ENCODE measurements around the gene HIVEP1.

The HIVEP1 gene

DNA sequence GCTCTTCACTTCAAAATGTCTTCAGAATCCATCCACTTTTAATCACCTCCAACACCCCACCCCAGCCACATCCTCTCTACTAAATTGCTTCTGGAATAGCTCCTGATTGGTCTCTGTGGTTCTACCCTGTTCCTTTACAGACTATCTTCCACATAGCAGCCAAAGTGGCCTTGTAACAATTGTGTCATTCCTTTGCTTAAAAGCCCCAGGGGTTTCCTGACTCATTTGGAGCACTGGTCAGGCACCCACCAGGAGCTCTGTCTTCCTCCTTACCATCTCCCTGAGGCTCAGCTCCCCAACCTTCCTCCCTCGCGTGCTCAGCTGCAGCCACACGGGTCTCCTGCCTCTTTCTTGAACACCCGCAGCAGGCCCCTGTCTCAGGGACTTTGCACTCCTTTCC, 126.8 kb downstream of the HIVEP1 start:
- H3K4me3 ChIP-seq (replicated peaks; ENCODE audit: low read depth, low read length), result no peak overlapping the region
- no peak for DNase-seq (ENCODE audit: low read depth)
- TF ChIP-seq, protein P1, sequence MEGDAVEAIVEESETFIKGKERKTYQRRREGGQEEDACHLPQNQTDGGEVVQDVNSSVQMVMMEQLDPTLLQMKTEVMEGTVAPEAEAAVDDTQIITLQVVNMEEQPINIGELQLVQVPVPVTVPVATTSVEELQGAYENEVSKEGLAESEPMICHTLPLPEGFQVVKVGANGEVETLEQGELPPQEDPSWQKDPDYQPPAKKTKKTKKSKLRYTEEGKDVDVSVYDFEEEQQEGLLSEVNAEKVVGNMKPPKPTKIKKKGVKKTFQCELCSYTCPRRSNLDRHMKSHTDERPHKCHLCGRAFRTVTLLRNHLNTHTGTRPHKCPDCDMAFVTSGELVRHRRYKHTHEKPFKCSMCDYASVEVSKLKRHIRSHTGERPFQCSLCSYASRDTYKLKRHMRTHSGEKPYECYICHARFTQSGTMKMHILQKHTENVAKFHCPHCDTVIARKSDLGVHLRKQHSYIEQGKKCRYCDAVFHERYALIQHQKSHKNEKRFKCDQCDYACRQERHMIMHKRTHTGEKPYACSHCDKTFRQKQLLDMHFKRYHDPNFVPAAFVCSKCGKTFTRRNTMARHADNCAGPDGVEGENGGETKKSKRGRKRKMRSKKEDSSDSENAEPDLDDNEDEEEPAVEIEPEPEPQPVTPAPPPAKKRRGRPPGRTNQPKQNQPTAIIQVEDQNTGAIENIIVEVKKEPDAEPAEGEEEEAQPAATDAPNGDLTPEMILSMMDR (IDR thresholded peaks at IDR 0.05; ENCODE audit: low read length, missing control alignments), result no peak

DNA sequence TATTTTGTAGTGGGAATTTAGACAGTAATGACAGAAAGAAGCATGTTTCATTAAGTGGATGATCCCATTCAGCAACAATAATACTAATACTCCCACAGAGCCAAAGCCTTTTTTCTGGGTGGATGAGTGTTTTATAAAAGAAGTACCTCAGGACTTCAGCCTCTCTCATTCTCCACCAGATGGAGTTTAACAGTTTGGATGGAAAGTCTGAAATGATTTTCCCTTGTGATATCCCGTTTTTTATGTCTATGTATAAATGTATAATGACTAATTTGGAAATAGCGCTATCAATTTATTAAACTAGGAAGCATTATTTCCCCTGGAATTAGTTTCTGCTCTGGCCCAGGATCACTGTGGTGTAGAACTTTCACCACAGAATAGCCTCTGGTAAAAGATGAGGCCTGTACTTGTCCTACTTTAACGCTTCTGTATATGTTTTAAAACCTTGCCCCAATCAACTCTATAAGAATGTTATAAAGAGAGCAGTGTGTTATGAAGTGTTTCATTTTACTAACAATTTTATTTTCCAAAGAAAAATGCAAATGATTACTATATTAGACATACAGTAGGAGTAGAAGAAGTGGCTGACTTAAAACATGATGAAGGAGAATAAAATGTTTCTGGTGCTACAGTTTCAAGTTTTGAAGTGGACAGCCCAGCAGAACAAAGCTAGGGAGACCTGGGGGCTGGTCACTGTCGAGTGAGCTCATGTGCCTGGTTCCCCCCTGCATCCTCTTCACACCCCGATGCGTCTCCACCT, 135.6 kb downstream of the HIVEP1 start:
- TF ChIP-seq, protein P1 (IDR thresholded peaks at IDR 0.05; ENCODE audit: low read length, missing control alignments), result peak; percentile 34
- peak; percentile 31 for DNase-seq (ENCODE audit: low read depth)
- H3K4me3 ChIP-seq (replicated peaks; ENCODE audit: low read depth, low read length), result no peak overlapping the region

DNA sequence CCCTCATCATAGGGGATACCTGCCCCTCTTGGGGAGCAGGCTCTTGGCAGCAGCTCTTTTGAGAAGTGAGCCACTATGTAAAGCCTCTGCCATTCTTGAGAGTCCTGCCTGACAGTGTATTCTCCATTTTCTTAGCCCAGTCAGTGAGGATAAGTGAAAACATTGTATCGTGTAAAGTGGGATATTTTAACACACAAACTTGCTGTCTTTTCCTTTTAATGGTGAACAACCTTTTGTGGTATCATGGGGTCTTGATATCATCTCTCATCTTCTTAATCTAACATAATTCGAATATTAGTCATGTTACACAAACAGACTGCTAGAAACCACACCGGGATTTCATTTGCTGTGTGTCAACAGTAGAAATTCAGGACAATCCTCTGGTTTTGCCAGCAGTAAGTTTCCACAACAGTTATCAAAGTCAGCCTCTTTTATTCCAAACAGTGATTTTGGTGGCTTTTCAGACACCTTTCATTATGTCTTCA, 136.2 kb downstream of the HIVEP1 start:
- H3K4me3 ChIP-seq (replicated peaks; ENCODE audit: low read depth, low read length), result no peak overlapping the region
- TF ChIP-seq, protein P1 (IDR thresholded peaks at IDR 0.05; ENCODE audit: low read length, missing control alignments), result no peak
- DNase-seq (ENCODE audit: low read depth), result peak; percentile 42

DNA sequence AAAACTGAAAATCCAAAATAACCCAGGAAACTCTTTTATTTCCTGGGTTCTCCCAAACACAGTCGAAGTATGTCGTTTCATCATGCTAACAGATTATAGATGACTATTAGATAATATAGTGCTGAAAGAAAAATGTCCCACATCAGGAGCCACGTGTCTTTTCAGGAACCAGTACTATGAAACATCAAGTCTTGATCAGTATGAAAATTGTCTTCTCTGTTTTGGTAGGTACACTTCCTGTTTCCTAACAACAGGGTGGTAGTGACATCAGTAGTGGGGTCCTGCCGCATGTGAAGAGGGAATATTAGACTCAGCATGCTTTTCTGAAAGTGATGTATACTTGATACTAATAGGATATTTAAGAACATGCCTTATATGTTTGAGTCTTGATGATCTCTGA, 136.7 kb downstream of the HIVEP1 start:
- no peak overlapping the region for H3K4me3 ChIP-seq (replicated peaks; ENCODE audit: low read depth, low read length)
- DNase-seq (ENCODE audit: low read depth), result no peak
- TF ChIP-seq, protein P1 (IDR thresholded peaks at IDR 0.05; ENCODE audit: low read length, missing control alignments), result no peak

DNA sequence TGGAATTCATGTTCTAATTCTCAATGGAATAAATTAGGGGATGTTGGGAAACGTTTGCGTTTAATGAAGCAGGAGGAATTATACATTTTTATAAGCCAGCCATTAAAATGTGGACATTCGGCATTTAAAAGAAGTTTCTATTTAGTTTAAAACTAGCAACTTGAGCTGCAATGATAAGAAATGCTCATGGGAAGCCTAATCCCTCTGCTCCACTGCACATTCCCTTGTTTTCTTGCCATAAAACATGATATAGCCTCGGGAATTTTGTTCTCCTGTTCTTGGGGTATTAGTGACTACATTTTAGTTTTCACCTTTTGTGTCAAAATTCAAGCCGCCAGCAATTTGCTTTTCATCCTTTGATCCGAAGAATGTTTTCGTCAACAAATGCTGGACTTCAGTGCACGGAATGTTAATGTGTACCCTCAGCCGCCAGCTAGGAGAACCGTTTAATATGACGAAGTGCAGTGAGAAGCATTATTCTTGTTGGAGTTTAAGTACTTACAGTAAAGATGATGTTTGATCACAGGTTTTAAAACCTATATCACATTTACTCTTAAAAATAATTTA, 137.9 kb downstream of the HIVEP1 start:
- no peak for DNase-seq (ENCODE audit: low read depth)
- no peak overlapping the region for H3K4me3 ChIP-seq (replicated peaks; ENCODE audit: low read depth, low read length)
- TF ChIP-seq, protein P1 (IDR thresholded peaks at IDR 0.05; ENCODE audit: low read length, missing control alignments), result no peak

DNA sequence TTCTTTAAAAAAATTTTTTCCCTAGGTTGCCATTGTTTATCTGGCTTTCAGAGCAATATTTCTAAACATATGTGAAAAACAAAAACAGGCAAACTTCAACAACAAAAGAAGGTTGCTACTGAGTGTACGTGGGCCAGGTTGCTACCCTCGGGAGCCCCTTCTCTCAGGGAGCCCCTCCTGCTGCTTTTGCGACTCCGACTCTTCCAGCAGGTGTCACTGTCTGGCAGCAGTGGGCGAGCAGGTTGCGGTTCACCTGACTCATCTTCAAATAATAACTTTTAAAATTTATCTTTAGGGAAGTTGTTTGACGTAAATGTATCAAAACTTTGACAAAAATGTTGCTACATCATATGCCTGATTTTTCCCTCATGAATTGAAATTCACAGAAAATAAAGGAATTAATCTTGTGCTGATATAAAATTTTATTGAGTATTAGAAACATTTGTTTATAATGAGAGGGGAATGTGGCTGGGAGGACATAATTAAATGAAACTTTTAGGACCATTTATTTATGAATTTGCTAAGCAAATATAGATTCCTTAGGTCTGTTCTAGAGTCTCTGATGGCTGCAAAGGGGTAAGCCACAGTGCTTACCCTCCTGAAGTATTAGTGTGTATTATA, 138.8 kb downstream of the HIVEP1 start:
- H3K4me3 ChIP-seq (replicated peaks; ENCODE audit: low read depth, low read length), result no peak overlapping the region
- TF ChIP-seq, protein P1 (IDR thresholded peaks at IDR 0.05; ENCODE audit: low read length, missing control alignments), result peak; percentile 44
- no peak for DNase-seq (ENCODE audit: low read depth)

Data from fibroblast of pulmonary artery (primary cell).